NCI-H2029 treated with DMSO at 0.1 percent for 48 hours (cell line): ENCODE measurements around the gene RERE.
"Not testable (repeated sequence)": the region's sequence is repeated elsewhere in the genome, so short reads cannot be mapped to it uniquely, and the experiment has no call there.

Source experiments
- DNase-seq: peaks from one replicate; lab custom pipeline; 2025; lab: John Stamatoyannopoulos, UW

Gene RERE

GRCh38 chr1:8633741-8634501 lies 183.5 kb downstream of the RERE start:
- DNase-seq, result no peak

- no peak for DNase-seq
Observed at GRCh38 chr1:8632102-8632501, 185.3 kb downstream of the RERE start.

GRCh38 chr1:8631163-8631562 lies 186.3 kb downstream of the RERE start:
- no peak for DNase-seq

DNA sequence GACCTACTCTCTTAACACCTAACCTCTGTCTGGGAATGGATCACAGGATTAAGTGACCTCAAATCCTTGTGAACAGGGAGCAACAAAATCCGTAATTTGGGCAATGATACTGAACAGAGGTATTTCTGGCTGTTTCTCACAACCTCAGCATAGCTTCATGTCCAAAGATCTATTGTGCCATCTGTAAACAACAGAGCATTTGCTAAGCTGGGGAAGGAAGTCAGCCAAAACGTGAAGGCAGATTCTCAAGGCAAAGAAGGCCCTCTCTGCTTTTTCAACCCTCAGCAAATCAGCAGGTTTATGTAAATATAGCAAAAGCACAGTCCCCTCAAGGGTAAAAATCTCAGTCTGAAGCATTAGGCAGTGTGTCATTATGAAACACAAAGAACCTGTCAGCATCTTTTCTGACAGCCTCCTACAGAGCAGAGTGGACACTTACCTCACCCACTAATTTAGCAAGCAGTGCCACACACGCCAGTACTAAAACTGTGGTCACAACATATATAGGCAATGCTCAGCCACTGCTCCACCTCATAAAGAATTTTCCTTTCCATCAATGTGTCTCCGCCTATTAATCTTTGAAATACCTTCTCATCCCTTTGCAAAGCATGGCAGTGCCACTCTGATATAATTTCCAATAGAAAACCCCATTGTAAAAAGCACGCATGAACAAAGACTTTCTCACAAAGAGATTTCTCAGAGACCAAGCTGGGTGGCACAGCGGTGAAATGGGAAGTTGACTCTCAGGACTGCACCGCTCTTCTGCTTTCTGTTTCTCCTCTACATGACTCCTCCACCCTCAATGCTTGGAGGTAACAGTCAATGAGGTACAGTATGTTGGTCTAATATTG lies 188.0 kb downstream of the RERE start:
- no peak for DNase-seq

- DNase-seq, result no peak
Observed at GRCh38 chr1:8628606-8629005, 188.8 kb downstream of the RERE start.

GRCh38 chr1:8627728-8628127 lies 189.7 kb downstream of the RERE start:
- DNase-seq, result peak; percentile 53

- DNase-seq, result no peak
Observed at GRCh38 chr1:8625981-8626898, 191.2 kb downstream of the RERE start.

DNA sequence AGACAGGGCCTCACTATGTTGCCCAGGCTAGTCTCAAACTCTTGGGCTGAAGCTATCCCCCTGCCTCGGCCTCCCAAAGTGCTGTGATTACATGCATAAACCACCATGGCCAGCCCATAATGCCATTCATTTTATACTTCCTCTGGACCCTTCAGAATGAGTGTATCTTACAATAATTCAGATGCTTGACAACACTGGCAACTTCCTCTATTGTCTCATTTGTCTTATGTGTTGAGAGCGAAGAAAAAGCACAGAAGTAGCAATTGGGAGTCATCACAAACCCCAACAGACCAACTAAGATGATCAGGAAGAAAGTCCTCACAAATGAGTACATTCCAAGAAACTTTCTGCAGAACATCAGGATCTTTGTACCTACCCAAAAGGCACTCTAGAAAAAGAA lies 191.9 kb downstream of the RERE start:
- no peak for DNase-seq

DNA sequence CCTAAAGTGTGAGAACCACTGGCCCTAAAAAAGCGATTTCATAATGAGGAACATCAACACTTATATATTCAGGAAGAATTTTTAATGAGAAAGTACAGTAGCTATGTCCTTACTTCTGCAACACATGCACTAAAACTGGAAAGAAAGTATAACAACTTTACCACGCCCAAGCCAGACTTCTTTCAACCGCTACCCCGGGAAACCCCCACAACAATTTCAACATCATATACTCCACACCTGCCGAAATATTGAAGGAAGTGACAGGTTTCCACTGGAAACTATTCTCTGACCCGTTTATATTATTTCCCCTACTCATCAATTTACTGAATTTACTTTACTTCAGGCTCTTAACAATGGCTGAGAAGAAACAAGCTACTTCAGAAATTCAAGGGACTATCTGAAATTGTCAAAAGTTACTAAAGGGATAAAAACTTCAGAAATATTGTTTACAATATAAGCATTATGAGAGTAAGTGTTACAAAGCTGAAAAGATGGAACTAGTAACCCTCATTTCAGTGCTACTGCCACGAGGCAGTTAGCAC lies 193.7 kb downstream of the RERE start:
- DNase-seq, result not testable (repeated sequence)

DNA sequence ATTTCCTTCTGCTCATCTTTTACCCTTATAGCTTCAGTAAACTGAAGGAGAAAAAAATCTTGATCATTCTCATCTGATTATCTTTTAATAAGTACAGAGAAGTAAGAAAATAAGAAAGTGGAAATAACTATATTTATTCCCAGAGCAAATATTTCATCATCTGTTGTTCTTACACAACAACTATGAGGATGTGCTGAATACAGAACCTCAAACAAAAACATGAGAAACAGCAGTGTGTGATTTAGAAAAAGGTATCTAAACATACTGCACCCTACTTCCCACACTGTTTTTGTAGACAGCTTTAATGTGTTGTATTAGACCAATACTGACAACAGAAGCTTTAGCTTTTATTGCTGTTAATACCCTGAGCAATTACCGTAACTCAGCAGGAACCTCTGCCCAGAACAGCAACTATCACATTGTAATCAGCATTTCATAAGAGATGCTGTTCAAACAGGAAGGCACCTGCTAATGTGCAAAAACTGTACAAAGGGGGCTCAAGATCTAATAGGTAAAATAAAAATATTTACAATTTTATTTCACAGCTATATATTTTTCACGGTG lies 195.6 kb downstream of the RERE start:
- DNase-seq, result not testable (repeated sequence)

DNA sequence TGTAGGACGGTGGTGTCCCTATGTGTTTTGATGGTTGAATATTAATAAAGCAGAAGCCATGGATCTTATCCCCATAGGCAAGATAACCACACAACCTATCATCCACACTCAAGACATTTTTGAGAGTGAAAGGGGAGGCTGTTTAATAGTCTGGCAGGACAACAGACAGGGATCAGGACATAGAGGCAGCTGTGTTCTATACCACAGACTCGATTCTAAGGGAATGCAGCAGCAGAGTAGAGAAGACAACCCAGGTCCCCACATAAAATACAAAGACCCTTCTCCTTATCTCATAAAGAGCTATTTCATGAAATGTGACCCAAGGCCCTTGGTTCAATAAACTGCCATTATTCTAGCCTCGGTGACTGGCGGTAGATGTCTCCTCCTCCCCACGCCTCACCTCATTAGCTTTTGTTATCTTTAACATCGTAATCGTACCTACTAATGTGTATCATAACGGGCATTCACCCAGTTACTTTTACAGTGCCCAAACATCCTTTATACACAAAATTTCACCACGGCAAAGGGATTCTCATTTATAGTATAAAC lies 196.3 kb downstream of the RERE start:
- not testable (repeated sequence) for DNase-seq

DNA sequence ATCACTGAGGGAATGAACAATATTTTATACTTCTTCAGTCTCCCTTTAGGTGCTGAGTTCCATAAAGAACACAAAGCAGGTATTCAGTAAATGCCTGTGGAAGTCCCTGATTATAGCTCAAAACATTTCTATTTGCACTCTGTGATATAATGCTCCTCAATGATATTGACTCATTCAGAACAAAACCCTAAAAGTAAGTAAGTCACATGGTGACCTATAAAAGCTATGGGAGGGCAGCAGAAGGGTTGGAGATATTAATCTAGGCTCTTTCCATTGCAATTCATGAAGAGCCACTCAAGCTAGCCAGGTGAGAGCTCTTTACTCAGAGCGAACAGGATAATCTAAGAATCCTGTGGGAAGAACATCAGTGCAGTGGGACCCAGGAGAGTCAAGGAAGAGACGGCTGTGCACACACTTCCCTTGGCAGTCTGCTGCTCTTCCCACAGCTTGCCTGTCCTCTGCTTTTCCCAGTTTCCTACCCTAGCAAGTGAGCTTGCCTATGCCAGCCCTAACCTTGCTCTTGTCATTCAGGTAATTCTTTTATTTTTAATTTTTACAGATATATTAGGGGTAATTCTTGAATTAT lies 197.4 kb downstream of the RERE start:
- peak; percentile 61 for DNase-seq

- not testable (repeated sequence) for DNase-seq
Observed at GRCh38 chr1:8619419-8619818, 198.0 kb downstream of the RERE start.

DNA sequence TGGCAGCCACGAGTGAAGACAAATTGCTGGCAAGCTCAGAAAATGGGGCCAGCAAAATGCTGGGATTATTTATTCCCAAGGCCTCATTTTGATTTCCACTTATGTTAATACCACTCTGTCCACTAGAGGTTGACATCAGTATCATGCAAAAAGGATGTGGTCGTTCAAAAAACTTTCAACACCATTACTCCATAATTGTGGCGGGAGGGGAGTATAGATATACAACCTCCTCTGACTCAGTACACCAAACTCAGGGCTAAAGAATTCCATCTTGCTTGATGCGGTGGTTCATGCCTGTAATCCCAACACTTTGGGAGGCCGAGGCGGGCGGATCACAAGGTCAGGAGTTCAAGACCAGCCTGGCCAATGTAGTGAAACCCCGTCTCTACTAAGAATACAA lies 200.6 kb downstream of the RERE start:
- DNase-seq, result not testable (repeated sequence)

DNA sequence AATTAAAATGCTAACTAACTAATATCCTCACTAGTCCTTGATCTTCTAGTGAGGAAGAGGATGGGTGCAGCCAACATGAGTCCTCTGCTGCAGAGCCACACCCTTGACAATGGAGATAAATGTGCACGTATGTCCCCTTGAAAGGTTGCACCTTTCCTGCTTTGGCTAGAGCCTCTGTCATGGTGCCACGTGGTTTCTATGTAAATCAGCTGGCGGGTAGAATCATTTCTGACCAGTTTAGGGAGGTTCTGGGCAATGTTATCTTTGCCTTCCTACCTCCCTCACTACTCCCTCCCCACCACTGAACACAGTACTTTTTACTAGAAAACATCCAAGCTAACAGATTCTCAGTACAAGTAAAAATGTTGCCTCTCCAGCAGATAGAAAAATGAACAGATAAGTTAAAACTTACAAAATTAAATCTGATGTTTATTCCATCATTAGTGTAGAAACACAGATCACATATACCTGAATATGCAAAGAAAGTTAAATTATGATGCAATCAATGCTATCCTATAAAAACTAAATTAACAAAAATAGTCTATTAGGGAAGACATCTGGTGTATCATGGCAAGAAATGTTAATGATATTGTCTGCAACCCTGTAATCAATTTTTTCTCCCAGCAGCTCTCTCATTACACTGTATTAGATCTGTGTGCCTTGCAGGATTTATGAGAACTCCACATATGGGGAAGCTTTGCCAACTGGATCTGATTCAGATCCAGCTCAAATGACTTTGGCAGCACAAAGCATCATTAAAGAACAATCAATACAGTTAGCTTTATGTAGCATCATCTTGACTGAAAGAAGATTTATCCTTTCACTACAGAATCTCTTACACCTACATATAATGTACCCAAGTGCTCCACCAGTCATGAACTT lies 205.6 kb downstream of the RERE start:
- not testable (repeated sequence) for DNase-seq

DNA sequence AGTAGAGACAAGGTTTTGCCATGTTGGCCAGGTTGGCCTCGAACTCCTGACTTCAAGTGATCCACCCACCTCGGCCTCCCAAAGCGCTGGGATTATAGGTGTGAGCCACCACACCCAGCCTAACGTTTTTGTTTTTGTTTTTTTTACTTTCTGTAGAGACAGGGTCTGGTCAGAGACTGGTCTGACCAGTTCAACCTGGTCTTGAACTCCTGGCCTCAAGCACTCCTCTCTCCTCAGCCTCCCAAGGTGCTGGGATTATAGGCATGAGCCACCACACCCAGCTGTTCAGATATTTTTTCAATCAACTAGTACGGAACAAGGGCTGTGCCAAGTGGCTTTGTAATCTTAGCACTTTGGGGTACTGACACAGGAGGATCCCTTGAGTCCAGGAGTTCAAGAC lies 209.5 kb downstream of the RERE start:
- no peak for DNase-seq

GRCh38 chr1:8604041-8604945 lies 213.1 kb downstream of the RERE start:
- DNase-seq, result no peak

GRCh38 chr1:8603220-8603616 lies 214.2 kb downstream of the RERE start:
- DNase-seq, result peak; percentile 93
